HEK293 (cell line): ENCODE results near the gene SLC1A2.

Experiments
- KLF9 ChIP-seq: fragments of 450-650 bp; formaldehyde crosslinking; IDR thresholded peaks from 2 replicates; pipeline ENCODE4 v1.5.1; 2016; ENCODE audit warnings: missing biosample characterization, missing genetic modification characterization, low read depth
- ZNF394 ChIP-seq: fragments of 450-650 bp; formaldehyde crosslinking; IDR thresholded peaks from 2 replicates; pipeline ENCODE4 v1.5.1; 2016; ENCODE audit warnings: missing biosample characterization, missing genetic modification characterization, mild to moderate bottlenecking, moderate library complexity, borderline replicate concordance
- TF ChIP-seq, protein P1 (sequence below): fragments of 450-650 bp; IDR thresholded peaks from 2 replicates; pipeline ENCODE4 v1.5.1; 2018; ENCODE audit warnings: missing biosample characterization, mild to moderate bottlenecking, missing genetic modification characterization
- TF ChIP-seq, protein P2 (sequence below): fragments of 450-650 bp; formaldehyde crosslinking; IDR thresholded peaks from 2 replicates; pipeline ENCODE4 v1.5.1; 2016; ENCODE audit warnings: missing biosample characterization, missing genetic modification characterization
- TF ChIP-seq, protein P3 (sequence below): fragments of 450-650 bp; formaldehyde crosslinking; IDR thresholded peaks from 2 replicates; pipeline ENCODE4 v1.5.1; 2016; ENCODE audit warnings: missing biosample characterization, missing genetic modification characterization, borderline replicate concordance
- TF ChIP-seq, protein P4 (sequence below): fragments of 450-650 bp; formaldehyde crosslinking; IDR thresholded peaks from 2 replicates; pipeline ENCODE4 v1.5.1; 2016; ENCODE audit warnings: missing biosample characterization, missing genetic modification characterization, low read depth

DNA sequence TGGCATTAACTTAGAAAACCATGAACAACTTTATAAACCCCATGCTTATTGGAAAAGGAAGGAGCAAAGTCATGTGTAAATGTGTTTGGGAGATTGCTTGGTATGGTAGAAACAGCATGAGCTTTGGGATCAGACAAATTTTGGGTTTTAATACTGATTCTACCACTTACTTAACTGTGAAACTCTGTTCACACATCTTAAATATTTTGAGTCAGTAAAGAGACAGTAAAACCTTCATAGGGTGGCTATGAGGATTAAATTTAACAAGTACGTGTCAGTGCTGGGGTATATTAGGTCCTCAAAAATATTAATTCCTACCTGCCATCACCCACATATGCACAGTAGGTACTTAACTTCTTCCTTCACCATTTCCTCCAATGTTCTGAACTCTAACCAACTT is 183.9 kb downstream of the SLC1A2 start:
- TF ChIP-seq ZNF394 (tag by site-specific recombination) (no peak), KLF9 (tag by site-specific recombination) (no peak)
- TF ChIP-seq, protein P1, sequence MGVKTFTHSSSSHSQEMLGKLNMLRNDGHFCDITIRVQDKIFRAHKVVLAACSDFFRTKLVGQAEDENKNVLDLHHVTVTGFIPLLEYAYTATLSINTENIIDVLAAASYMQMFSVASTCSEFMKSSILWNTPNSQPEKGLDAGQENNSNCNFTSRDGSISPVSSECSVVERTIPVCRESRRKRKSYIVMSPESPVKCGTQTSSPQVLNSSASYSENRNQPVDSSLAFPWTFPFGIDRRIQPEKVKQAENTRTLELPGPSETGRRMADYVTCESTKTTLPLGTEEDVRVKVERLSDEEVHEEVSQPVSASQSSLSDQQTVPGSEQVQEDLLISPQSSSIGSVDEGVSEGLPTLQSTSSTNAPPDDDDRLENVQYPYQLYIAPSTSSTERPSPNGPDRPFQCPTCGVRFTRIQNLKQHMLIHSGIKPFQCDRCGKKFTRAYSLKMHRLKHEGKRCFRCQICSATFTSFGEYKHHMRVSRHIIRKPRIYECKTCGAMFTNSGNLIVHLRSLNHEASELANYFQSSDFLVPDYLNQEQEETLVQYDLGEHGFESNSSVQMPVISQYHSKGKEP (tag by site-specific recombination) = no peak
- TF ChIP-seq, protein P2, sequence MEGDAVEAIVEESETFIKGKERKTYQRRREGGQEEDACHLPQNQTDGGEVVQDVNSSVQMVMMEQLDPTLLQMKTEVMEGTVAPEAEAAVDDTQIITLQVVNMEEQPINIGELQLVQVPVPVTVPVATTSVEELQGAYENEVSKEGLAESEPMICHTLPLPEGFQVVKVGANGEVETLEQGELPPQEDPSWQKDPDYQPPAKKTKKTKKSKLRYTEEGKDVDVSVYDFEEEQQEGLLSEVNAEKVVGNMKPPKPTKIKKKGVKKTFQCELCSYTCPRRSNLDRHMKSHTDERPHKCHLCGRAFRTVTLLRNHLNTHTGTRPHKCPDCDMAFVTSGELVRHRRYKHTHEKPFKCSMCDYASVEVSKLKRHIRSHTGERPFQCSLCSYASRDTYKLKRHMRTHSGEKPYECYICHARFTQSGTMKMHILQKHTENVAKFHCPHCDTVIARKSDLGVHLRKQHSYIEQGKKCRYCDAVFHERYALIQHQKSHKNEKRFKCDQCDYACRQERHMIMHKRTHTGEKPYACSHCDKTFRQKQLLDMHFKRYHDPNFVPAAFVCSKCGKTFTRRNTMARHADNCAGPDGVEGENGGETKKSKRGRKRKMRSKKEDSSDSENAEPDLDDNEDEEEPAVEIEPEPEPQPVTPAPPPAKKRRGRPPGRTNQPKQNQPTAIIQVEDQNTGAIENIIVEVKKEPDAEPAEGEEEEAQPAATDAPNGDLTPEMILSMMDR (tag by site-specific recombination) = no peak
- TF ChIP-seq, protein P3, sequence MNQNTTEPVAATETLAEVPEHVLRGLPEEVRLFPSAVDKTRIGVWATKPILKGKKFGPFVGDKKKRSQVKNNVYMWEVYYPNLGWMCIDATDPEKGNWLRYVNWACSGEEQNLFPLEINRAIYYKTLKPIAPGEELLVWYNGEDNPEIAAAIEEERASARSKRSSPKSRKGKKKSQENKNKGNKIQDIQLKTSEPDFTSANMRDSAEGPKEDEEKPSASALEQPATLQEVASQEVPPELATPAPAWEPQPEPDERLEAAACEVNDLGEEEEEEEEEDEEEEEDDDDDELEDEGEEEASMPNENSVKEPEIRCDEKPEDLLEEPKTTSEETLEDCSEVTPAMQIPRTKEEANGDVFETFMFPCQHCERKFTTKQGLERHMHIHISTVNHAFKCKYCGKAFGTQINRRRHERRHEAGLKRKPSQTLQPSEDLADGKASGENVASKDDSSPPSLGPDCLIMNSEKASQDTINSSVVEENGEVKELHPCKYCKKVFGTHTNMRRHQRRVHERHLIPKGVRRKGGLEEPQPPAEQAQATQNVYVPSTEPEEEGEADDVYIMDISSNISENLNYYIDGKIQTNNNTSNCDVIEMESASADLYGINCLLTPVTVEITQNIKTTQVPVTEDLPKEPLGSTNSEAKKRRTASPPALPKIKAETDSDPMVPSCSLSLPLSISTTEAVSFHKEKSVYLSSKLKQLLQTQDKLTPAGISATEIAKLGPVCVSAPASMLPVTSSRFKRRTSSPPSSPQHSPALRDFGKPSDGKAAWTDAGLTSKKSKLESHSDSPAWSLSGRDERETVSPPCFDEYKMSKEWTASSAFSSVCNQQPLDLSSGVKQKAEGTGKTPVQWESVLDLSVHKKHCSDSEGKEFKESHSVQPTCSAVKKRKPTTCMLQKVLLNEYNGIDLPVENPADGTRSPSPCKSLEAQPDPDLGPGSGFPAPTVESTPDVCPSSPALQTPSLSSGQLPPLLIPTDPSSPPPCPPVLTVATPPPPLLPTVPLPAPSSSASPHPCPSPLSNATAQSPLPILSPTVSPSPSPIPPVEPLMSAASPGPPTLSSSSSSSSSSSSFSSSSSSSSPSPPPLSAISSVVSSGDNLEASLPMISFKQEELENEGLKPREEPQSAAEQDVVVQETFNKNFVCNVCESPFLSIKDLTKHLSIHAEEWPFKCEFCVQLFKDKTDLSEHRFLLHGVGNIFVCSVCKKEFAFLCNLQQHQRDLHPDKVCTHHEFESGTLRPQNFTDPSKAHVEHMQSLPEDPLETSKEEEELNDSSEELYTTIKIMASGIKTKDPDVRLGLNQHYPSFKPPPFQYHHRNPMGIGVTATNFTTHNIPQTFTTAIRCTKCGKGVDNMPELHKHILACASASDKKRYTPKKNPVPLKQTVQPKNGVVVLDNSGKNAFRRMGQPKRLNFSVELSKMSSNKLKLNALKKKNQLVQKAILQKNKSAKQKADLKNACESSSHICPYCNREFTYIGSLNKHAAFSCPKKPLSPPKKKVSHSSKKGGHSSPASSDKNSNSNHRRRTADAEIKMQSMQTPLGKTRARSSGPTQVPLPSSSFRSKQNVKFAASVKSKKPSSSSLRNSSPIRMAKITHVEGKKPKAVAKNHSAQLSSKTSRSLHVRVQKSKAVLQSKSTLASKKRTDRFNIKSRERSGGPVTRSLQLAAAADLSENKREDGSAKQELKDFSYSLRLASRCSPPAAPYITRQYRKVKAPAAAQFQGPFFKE (tag by site-specific recombination) = no peak
- TF ChIP-seq, protein P4, sequence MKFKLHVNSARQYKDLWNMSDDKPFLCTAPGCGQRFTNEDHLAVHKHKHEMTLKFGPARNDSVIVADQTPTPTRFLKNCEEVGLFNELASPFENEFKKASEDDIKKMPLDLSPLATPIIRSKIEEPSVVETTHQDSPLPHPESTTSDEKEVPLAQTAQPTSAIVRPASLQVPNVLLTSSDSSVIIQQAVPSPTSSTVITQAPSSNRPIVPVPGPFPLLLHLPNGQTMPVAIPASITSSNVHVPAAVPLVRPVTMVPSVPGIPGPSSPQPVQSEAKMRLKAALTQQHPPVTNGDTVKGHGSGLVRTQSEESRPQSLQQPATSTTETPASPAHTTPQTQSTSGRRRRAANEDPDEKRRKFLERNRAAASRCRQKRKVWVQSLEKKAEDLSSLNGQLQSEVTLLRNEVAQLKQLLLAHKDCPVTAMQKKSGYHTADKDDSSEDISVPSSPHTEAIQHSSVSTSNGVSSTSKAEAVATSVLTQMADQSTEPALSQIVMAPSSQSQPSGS = no peak
